ENCODE data around the gene GET4. TPM values are rescaled to one million over a fixed set of nuclear protein-coding genes. Genes with fewer than 3 reads are reported as not detected.

The GET4 gene
- polyA plus RNA-seq, 1 experiment = 21.7 TPM

GRCh38 chr7:894164-894867, 18.0 kb downstream of the GET4 start:
- POLR2A ChIA-PET = no interaction called here
- DNase-seq (ENCODE audit: low read depth) = no peak
- CTCF ChIA-PET = no interaction called here
- TF ChIP-seq, protein P1, sequence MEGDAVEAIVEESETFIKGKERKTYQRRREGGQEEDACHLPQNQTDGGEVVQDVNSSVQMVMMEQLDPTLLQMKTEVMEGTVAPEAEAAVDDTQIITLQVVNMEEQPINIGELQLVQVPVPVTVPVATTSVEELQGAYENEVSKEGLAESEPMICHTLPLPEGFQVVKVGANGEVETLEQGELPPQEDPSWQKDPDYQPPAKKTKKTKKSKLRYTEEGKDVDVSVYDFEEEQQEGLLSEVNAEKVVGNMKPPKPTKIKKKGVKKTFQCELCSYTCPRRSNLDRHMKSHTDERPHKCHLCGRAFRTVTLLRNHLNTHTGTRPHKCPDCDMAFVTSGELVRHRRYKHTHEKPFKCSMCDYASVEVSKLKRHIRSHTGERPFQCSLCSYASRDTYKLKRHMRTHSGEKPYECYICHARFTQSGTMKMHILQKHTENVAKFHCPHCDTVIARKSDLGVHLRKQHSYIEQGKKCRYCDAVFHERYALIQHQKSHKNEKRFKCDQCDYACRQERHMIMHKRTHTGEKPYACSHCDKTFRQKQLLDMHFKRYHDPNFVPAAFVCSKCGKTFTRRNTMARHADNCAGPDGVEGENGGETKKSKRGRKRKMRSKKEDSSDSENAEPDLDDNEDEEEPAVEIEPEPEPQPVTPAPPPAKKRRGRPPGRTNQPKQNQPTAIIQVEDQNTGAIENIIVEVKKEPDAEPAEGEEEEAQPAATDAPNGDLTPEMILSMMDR (IDR thresholded peaks at IDR 0.05; ENCODE audit: insufficient read depth, low read depth, low read length) = no peak
- H3K36me3 ChIP-seq (ENCODE audit: control insufficient read depth, insufficient read depth, low read length) = peaks cover 25% of the 10 kb centered on the region
- no peaks in the 10 kb centered on the region for H3K27me3 ChIP-seq (ENCODE audit: control insufficient read depth, insufficient read depth, low read length)
- no peak overlapping the region for H3K4me3 ChIP-seq (ENCODE audit: low read depth, low read length)

DNA sequence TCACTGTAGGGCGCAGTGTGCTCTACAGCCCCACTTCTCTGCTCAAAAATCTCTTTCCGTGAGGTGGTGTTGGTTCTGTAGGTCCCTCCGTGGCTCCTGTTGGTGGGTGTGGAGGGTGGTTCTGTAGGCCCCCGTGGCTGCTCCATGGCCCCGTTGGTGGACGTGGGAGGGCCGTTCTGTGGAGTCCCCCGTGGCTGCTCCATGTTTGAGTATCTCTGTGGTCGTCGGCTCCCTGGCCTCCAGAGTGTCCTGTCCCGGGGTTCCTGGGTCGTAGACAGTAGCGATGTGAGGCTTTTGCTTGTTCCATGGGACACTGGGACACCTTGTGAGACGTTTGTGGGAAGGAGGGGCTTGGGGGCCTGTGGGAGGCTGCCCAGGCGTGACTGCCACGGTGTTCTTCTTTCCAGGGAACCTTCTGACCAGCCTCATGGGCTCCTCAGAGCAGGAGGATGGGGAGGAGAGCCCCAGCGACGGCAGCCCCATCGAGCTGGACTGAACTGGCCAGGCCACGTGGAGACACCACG, 18.6 kb downstream of the GET4 start:
- ChIA-PET CTCF (no interaction called here), POLR2A (no interaction called here)
- no peak overlapping the region for H3K4me3 ChIP-seq (ENCODE audit: low read depth, low read length)
- H3K36me3 ChIP-seq (ENCODE audit: control insufficient read depth, insufficient read depth, low read length) = peaks cover 24% of the 10 kb centered on the region
- H3K27me3 ChIP-seq (ENCODE audit: control insufficient read depth, insufficient read depth, low read length) = no peaks in the 10 kb centered on the region
- TF ChIP-seq, protein P1 (IDR thresholded peaks at IDR 0.05; ENCODE audit: insufficient read depth, low read depth, low read length) = no peak
- DNase-seq (ENCODE audit: low read depth) = no peak

GRCh38 chr7:895451-896052, 19.2 kb downstream of the GET4 start:
- Histone ChIP-seq H3K4me3 (ENCODE audit: low read depth, low read length) (no peak overlapping the region), H3K27me3 (ENCODE audit: control insufficient read depth, insufficient read depth, low read length) (no peaks in the 10 kb centered on the region), H3K36me3 (ENCODE audit: control insufficient read depth, insufficient read depth, low read length) (peaks cover 24% of the 10 kb centered on the region)
- CTCF ChIA-PET = no interaction called here
- no peak for DNase-seq (ENCODE audit: low read depth)
- POLR2A ChIA-PET = no interaction called here
- TF ChIP-seq, protein P1 (IDR thresholded peaks at IDR 0.05; ENCODE audit: insufficient read depth, low read depth, low read length) = no peak

DNA sequence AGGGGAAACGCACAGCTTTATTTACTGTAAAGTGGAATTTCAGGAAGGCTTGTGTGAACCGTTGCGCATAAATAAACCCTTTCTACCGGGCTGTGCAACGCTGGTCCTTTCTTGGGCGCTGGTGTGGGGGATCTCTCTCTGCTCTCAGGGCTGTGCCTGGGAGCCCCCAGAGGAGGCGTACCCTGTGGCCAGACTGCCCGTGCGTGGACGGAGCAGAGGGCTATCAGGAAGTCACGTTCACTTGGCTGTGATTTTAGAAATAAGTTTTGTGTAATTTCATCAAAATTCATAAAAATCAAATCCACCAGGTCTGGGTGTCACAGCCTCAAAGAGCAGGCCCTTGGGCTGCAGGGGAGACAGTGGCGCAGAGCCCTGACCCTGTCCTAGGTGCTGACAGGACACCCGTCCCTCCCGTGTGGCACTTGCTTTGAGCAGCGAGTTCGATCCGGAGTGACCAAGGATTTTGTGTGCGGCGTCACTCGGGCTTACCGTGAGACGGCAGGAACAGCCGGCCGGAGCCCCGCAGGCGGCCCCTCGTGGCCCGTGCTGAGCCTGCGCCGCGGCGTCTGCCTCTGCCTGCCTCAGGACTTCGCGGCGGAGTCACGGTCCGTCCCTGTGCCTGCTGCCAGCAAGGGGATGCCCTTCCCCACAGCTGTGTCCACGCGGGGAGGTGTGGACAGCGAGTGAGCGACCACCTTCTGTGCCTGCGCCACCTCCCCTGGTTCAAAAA, 20.2 kb downstream of the GET4 start:
- POLR2A ChIA-PET = no interaction called here
- CTCF ChIA-PET = no interaction called here
- TF ChIP-seq, protein P1 (IDR thresholded peaks at IDR 0.05; ENCODE audit: insufficient read depth, low read depth, low read length) = no peak
- no peak overlapping the region for H3K4me3 ChIP-seq (ENCODE audit: low read depth, low read length)
- DNase-seq (ENCODE audit: low read depth) = no peak
- no peaks in the 10 kb centered on the region for H3K27me3 ChIP-seq (ENCODE audit: control insufficient read depth, insufficient read depth, low read length)
- H3K36me3 ChIP-seq (ENCODE audit: control insufficient read depth, insufficient read depth, low read length) = peaks cover 20% of the 10 kb centered on the region

- TF ChIP-seq, protein P1 (IDR thresholded peaks at IDR 0.05; ENCODE audit: insufficient read depth, low read depth, low read length) = no peak
- Histone ChIP-seq H3K4me3 (ENCODE audit: low read depth, low read length) (no peak overlapping the region), H3K36me3 (ENCODE audit: control insufficient read depth, insufficient read depth, low read length) (peaks cover 15% of the 10 kb centered on the region), H3K27me3 (ENCODE audit: control insufficient read depth, insufficient read depth, low read length) (no peaks in the 10 kb centered on the region)
- CTCF ChIA-PET = interaction anchor here (1.4 kb wide), 1 partner anchor 11 kb away, joined by 3 read pairs; no protein-coding TSS in a partner anchor
- POLR2A ChIA-PET = no interaction called here
- DNase-seq (ENCODE audit: low read depth) = no peak
Measured at GRCh38 chr7:897086-897485, 20.7 kb downstream of the GET4 start.

Data from BJ (cell line).